ENCODE data around the gene NCAM1. TPM values are rescaled to one million over a fixed set of nuclear protein-coding genes. Genes with fewer than 3 reads are reported as not detected.

Gene NCAM1
- total and polyA plus RNA-seq, 12 donors: 38.7 to 181 (median 111) TPM

DNA sequence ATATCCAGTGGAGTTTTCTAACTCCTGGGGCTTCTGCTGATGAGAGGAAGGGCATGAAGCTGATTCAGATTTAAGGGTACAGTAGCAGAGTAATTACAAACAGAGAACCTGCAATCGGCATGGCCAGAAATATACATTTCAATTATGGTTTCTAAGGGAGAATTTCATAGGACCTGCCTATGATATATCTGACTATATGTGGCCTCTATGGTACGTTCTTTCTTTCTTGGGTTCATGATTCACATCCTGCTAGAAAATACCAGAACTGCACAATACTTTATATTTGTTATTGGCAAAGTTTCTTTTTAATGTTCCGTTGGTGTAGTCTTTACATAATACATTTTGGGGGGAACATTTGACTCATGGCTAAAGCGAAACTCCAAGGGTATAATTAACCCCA lies 290.1 kb downstream of the NCAM1 start:
- Histone ChIP-seq H3K9me3 (replicated peaks in 1 of 3) (no peaks in the 10 kb centered on the region), H3K27me3 (no peaks in the 10 kb centered on the region), H3K4me3 (no peak overlapping the region), H3K36me3 (replicated peaks in 1 of 2) (no peaks in the 10 kb centered on the region), H3K27ac (no peak overlapping the region), H3K4me1 (replicated peaks in 1 of 2) (peaks cover 0 to 14% of the 10 kb centered on the region in 2 donors)
- intact Hi-C loops (cut with DNase I): no loop called here
- TF ChIP-seq, protein P1, sequence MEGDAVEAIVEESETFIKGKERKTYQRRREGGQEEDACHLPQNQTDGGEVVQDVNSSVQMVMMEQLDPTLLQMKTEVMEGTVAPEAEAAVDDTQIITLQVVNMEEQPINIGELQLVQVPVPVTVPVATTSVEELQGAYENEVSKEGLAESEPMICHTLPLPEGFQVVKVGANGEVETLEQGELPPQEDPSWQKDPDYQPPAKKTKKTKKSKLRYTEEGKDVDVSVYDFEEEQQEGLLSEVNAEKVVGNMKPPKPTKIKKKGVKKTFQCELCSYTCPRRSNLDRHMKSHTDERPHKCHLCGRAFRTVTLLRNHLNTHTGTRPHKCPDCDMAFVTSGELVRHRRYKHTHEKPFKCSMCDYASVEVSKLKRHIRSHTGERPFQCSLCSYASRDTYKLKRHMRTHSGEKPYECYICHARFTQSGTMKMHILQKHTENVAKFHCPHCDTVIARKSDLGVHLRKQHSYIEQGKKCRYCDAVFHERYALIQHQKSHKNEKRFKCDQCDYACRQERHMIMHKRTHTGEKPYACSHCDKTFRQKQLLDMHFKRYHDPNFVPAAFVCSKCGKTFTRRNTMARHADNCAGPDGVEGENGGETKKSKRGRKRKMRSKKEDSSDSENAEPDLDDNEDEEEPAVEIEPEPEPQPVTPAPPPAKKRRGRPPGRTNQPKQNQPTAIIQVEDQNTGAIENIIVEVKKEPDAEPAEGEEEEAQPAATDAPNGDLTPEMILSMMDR (IDR thresholded peaks at IDR 0.05): no peak
- no peak for TF ChIP-seq POLR2A (IDR thresholded peaks at IDR 0.05)
- no peak for DNase-seq
- 87 to 95% (median 89%) methylated on average over 4 of the region's 4 CpGs for WGBS, 4 donors

DNA sequence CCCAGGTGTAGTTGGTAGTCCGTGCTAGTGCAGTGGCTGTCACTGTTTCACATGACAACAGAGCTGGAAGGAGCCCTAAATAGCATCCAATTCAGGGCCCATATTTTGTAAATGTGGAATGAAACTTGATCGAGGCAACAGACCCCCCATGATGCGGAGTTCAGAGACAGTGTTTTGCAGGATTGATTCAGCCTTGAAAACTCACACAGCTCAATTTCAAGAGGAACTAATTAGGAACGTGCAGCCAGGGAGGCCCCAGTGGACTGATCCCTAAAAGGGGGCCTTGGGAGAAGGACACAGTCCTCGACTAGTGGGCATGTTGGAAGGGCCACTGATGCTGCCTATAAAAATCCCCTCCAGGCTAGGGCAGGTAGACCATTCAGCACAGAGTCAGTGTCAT lies 292.2 kb downstream of the NCAM1 start:
- intact Hi-C loops (cut with DNase I): no loop called here

DNA sequence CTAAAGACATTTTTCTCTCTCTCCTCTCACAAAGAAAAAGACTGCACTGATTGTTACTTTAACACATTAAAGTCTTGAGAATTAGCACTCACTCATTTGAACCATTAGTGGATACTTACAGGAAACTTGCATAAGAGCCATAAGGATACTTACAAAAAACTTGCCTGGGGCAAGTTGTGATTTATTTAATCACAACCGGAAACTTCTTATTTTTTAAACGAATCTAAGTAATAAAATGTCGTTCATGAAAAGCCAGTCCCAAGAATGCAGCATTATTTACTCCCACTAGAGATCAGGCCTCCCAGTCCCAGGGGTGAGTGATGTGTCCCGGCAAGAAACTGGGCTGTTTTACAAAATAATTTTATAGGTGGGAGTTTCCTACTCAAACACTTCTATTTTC lies 293.9 kb downstream of the NCAM1 start:
- Histone ChIP-seq H3K9me3 (replicated peaks in 1 of 3) (no peaks in the 10 kb centered on the region), H3K4me3 (no peak overlapping the region), H3K27ac (no peak overlapping the region), H3K27me3 (no peaks in the 10 kb centered on the region), H3K36me3 (replicated peaks in 1 of 2) (peaks cover 0 to under 1% of the 10 kb centered on the region in 2 donors), H3K4me1 (replicated peaks in 1 of 2) (peaks cover 0 to 10% of the 10 kb centered on the region in 2 donors)
- TF ChIP-seq, protein P1 (IDR thresholded peaks at IDR 0.05): no peak
- DNase-seq: no peak
- intact Hi-C loops (cut with DNase I): no loop called here
- 54 to 74% (median 67%) methylated on average over 4 of the region's 4 CpGs for WGBS, 4 donors

More for the DNA sequence above, 292.2 kb downstream of the NCAM1 start:
- H3K4me1 ChIP-seq (replicated peaks in 1 of 2): peaks cover 0 to 10% of the 10 kb centered on the region in 2 donors
- no peak overlapping the region for H3K27ac ChIP-seq
- WGBS, 4 donors: 79 to 85% (median 83%) methylated on average over 5 of the region's 5 CpGs
- H3K4me3 ChIP-seq: no peak overlapping the region
- no peaks in the 10 kb centered on the region for H3K9me3 ChIP-seq (replicated peaks in 1 of 3)
- TF ChIP-seq POLR2A (IDR thresholded peaks at IDR 0.05): no peak
- TF ChIP-seq, protein P1 (IDR thresholded peaks at IDR 0.05): no peak
- no peaks in the 10 kb centered on the region for H3K27me3 ChIP-seq
- DNase-seq: no peak
- no peaks in the 10 kb centered on the region for H3K36me3 ChIP-seq (replicated peaks in 1 of 2)

DNA sequence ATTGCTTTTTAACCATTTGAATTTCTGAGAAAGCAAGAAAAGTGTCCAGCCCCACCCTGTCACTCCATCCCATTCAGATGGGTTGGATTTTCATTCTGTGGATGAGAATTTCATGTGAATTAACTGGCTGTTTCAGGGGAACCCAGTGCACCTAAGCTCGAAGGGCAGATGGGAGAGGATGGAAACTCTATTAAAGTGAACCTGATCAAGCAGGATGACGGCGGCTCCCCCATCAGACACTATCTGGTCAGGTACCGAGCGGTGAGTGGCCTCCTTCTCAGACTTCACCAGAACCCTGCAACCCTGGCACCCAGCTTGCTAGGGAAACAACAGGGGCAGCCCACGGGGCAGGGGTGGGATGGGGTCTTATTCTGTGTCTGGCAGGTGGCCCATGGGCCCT lies 294.5 kb downstream of the NCAM1 start:
- no peak overlapping the region for H3K4me3 ChIP-seq
- H3K4me1 ChIP-seq (replicated peaks in 1 of 2): peaks cover 0 to 10% of the 10 kb centered on the region in 2 donors
- no peaks in the 10 kb centered on the region for H3K27me3 ChIP-seq
- 91 to 95% (median 92%) methylated on average over 6 of the region's 6 CpGs for whole genome bisulfite sequencing, 4 donors
- H3K9me3 ChIP-seq (replicated peaks in 1 of 3): no peaks in the 10 kb centered on the region
- H3K36me3 ChIP-seq (replicated peaks in 1 of 2): peaks cover 0 to 7% of the 10 kb centered on the region in 2 donors
- no peak for DNase-seq
- intact Hi-C loops (cut with DNase I): no loop called here
- TF ChIP-seq POLR2A (IDR thresholded peaks at IDR 0.05): no peak
- TF ChIP-seq, protein P1 (IDR thresholded peaks at IDR 0.05): no peak
- H3K27ac ChIP-seq: no peak overlapping the region
